Mesendoderm (in vitro differentiated cells): ENCODE measurements around the gene TMEM63B. TPM values are rescaled to one million over a fixed set of nuclear protein-coding genes. Genes with fewer than 3 reads are reported as not detected.

ENCODE experiments used
- DNase-seq: peaks from one replicate; pipeline ENCODE4 v3.0.0; 2013
- H2AK5ac ChIP-seq: 2 replicates; pipeline ENCODE4 v1.6.1; 2013; ENCODE audit warnings: low read length, inconsistent platforms
- H2BK120ac ChIP-seq: 2 replicates; pipeline ENCODE4 v1.6.1; 2013; ENCODE audit warnings: low read depth, mild to moderate bottlenecking, low read length, moderate library complexity, mixed read lengths
- H2BK15ac ChIP-seq: replicated peaks from 2 replicates; pipeline ENCODE4 v1.6.1; 2013; ENCODE audit warnings: low read depth, mild to moderate bottlenecking, moderate library complexity
- H2BK5ac ChIP-seq: 2 replicates; pipeline ENCODE4 v1.6.1; 2013; ENCODE audit warnings: low read length, inconsistent platforms
- H3K18ac ChIP-seq: 2 replicates; pipeline ENCODE4 v1.6.1; 2013; ENCODE audit warnings: mild to moderate bottlenecking, low read length, mixed read lengths
- H3K23ac ChIP-seq: one replicate; pipeline ENCODE4 v1.6.1; 2013; ENCODE audit warnings: low read length
- H3K27ac ChIP-seq: 2 replicates; pipeline ENCODE4 v1.5.1; 2013; ENCODE audit warnings: low read depth, mild to moderate bottlenecking, inconsistent platforms, low read length, moderate library complexity
- H3K27me3 ChIP-seq: 2 replicates; pipeline ENCODE4 v1.6.1; 2013; ENCODE audit warnings: low read length, control low read depth, mild to moderate bottlenecking, inconsistent platforms; ENCODE audit not compliant: insufficient read depth, poor library complexity
- H3K36me3 ChIP-seq: 2 replicates; pipeline ENCODE4 v1.6.1; 2013; ENCODE audit warnings: low read length, inconsistent platforms; ENCODE audit not compliant: control insufficient read depth, insufficient read depth
- H3K4ac ChIP-seq: one replicate; pipeline ENCODE4 v1.6.1; 2013; ENCODE audit warnings: low read depth, mild to moderate bottlenecking, low read length, moderate library complexity
- H3K4me1 ChIP-seq: 2 replicates; pipeline ENCODE4 v1.6.1; 2013; ENCODE audit warnings: low read depth, low read length, inconsistent platforms; ENCODE audit not compliant: control insufficient read depth
- H3K4me2 ChIP-seq: 2 replicates; pipeline ENCODE4 v1.6.1; 2013; ENCODE audit warnings: low read length
- H3K4me3 ChIP-seq: 2 replicates; pipeline ENCODE4 v1.5.1; 2013; ENCODE audit warnings: mild to moderate bottlenecking, low read length
- H3K56ac ChIP-seq: one replicate; pipeline ENCODE4 v1.6.1; 2013; ENCODE audit warnings: low read length
- H3K79me1 ChIP-seq: 2 replicates; pipeline ENCODE4 v1.6.1; 2013; ENCODE audit warnings: low read length, inconsistent platforms
- H3K79me2 ChIP-seq: 2 replicates; pipeline ENCODE4 v1.6.1; 2013; ENCODE audit warnings: mild to moderate bottlenecking, low read length; ENCODE audit not compliant: control insufficient read depth, insufficient read depth
- H3K9ac ChIP-seq: 2 replicates; pipeline ENCODE4 v1.6.1; 2013; ENCODE audit warnings: low read length, inconsistent platforms
- H4K5ac ChIP-seq: one replicate; pipeline ENCODE4 v1.6.1; 2013; ENCODE audit warnings: low read length
- H4K8ac ChIP-seq: one replicate; pipeline ENCODE4 v1.6.1; 2013; ENCODE audit warnings: low read depth, mild to moderate bottlenecking, control low read depth, low read length, moderate library complexity
- whole genome bisulfite sequencing: extraction: QIAGEN DNeasy Blood & Tissue Kit; methylation state at CpG from one replicate; pipeline ENCODE4 v1.1.7; 2013; ENCODE audit warnings: low lambda C conversion rate, missing lambda C conversion rate; ENCODE audit not compliant: insufficient coverage; ENCODE audit errors: extremely low coverage; 5-methylcytosine and 5-hydroxymethylcytosine counted together
- polyA plus RNA-seq, 2 experiments: library from polyadenylated mRNA; stranded (reverse); fragments of 200-250 nt; gene quantifications; one replicate each; pipeline ENCODE4 v1.2.3, GENCODE V29; 2013

The TMEM63B gene
- 17.8 TPM for polyA plus RNA-seq (2013, experiment 1 of 2)
- 17.9 TPM for polyA plus RNA-seq (2013, experiment 2 of 2)

- no peaks in the 10 kb centered on the region for H3K27me3 ChIP-seq
- peaks cover 9% of the 10 kb centered on the region for H3K4me1 ChIP-seq
- H3K27ac ChIP-seq = peak within 1 kb of the TSS; percentile 80
- no peak within 1 kb of the TSS for H2AK5ac ChIP-seq
- peak within 1 kb of the TSS; percentile 79 for H3K4me2 ChIP-seq
- H3K23ac ChIP-seq = peak within 1 kb of the TSS; percentile 89
- H3K56ac ChIP-seq = peak within 1 kb of the TSS; percentile 99
- no peak within 1 kb of the TSS for H2BK15ac ChIP-seq
- H4K8ac ChIP-seq = peak within 1 kb of the TSS; percentile 87
- peak within 1 kb of the TSS; percentile 91 for H3K9ac ChIP-seq
- H3K36me3 ChIP-seq = no peaks in the 10 kb centered on the region
- H4K5ac ChIP-seq = no peak within 1 kb of the TSS
- H3K79me1 ChIP-seq = peaks cover 13% of the 10 kb centered on the region
- H2BK120ac ChIP-seq = peak within 1 kb of the TSS; percentile 83
- H3K4me3 ChIP-seq = peak within 1 kb of the TSS; percentile 91
- DNase-seq = peak; percentile 88
- no peak within 1 kb of the TSS for H2BK5ac ChIP-seq
- WGBS = no CpG with 5 or more reads among the region's 80 CpGs
- peak within 1 kb of the TSS; percentile 99 for H3K18ac ChIP-seq
- H3K79me2 ChIP-seq = peaks cover 45% of the 10 kb centered on the region
- H3K4ac ChIP-seq = peak within 1 kb of the TSS; percentile 97
Measured at GRCh38 chr6:44127186-44128019, at the start of gene TMEM63B, which contains the start of gene MRPL14. TSS of gene TMEM63B (plus strand) at chr6:44127554. CDS start at chr6:44134585, 7,031 bp downstream. TSS of gene MRPL14 (minus strand) at chr6:44127452. CDS start at chr6:44116611, 10,841 bp downstream.

DNA sequence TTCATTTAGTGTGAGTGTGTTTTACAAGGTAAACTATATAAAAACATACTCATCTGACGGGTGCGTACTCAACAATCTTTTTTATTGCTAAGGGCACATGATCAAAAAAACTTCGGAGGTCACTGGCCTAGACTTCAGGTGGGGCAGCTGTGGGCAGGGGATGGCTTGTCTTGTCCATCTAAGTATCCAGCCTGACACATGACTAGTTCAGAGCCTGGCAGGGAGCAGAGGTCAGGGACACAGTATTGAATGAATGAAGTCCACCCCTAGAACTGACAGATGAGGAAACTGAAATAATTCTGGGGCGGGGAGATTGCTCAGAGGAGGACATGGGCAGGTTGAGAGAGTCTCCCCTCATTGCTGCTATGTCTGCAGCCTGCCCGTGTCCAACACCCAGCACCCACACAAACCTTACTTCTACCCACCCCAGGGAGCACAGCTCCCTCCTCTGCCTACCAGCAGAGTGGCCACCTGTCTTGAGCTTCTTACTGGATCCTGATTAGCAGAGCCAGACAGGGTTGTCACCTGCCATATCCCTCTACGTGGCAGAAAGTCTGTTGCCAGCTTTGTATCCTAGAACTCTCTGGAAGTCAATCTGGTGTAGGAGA lies 49.0 kb upstream of the TMEM63B start:
- no peak overlapping the region for H3K27ac ChIP-seq

GRCh38 chr6:44078827-44079671 lies 48.3 kb upstream of the TMEM63B start:
- no peaks in the 10 kb centered on the region for H3K79me2 ChIP-seq
- H3K56ac ChIP-seq = no peak overlapping the region
- H2BK5ac ChIP-seq = no peak overlapping the region
- no peak overlapping the region for H3K27ac ChIP-seq
- H3K36me3 ChIP-seq = no peaks in the 10 kb centered on the region
- H2AK5ac ChIP-seq = no peak overlapping the region
- H4K5ac ChIP-seq = no peak overlapping the region
- no CpG with 5 or more reads among the region's 8 CpGs for WGBS
- no peak overlapping the region for H4K8ac ChIP-seq
- H3K79me1 ChIP-seq = no peaks in the 10 kb centered on the region
- no peaks in the 10 kb centered on the region for H3K4me1 ChIP-seq
- peak; percentile 82 for DNase-seq
- H3K27me3 ChIP-seq = no peaks in the 10 kb centered on the region
- H3K18ac ChIP-seq = no peak overlapping the region
- H2BK120ac ChIP-seq = no peak overlapping the region
- no peak overlapping the region for H3K4me3 ChIP-seq
- no peak overlapping the region for H3K4ac ChIP-seq
- no peak overlapping the region for H3K9ac ChIP-seq
- H3K23ac ChIP-seq = no peak overlapping the region
- no peak overlapping the region for H3K4me2 ChIP-seq
- no peak overlapping the region for H2BK15ac ChIP-seq

More for the DNA sequence above, 49.0 kb upstream of the TMEM63B start:
- Histone ChIP-seq H4K5ac (no peak overlapping the region), H3K79me1 (no peaks in the 10 kb centered on the region), H2BK15ac (no peak overlapping the region), H3K18ac (no peak overlapping the region), H2AK5ac (no peak overlapping the region), H3K9ac (no peak overlapping the region), H3K36me3 (no peaks in the 10 kb centered on the region), H4K8ac (no peak overlapping the region), H3K23ac (no peak overlapping the region), H2BK5ac (no peak overlapping the region), H3K27me3 (no peaks in the 10 kb centered on the region), H3K4me2 (no peak overlapping the region), H3K4me3 (no peak overlapping the region), H3K79me2 (no peaks in the 10 kb centered on the region), H3K4me1 (peaks cover 4% of the 10 kb centered on the region), H3K4ac (no peak overlapping the region), H3K56ac (no peak overlapping the region), H2BK120ac (no peak overlapping the region)
- WGBS = no CpG with 5 or more reads among the region's 6 CpGs
- no peak for DNase-seq

DNA sequence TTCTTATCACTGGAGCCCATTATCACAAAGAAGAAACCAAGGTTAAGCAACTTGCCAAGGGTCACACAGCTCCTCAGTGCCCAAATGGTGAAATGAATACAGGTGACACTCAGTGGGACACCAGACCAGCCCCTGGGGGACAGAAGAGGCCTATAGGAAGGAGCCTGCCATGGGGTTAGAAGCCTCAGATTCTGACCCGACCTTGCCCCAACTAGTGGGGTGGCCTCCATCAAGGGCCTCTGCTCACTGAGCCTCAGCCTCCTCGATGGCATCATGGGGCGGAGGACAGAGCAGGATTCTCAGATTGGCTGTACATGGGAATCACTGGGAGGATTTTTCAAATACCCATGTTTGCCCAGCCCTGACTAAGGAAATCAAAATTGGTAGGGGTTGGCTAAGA lies 47.7 kb upstream of the TMEM63B start:
- H3K23ac ChIP-seq = no peak overlapping the region
- H3K36me3 ChIP-seq = no peaks in the 10 kb centered on the region
- DNase-seq = no peak
- no peak overlapping the region for H3K4me2 ChIP-seq
- no CpG with 5 or more reads among the region's 3 CpGs for WGBS
- H3K4ac ChIP-seq = no peak overlapping the region
- no peak overlapping the region for H3K9ac ChIP-seq
- H3K27me3 ChIP-seq = no peaks in the 10 kb centered on the region
- no peak overlapping the region for H3K4me3 ChIP-seq
- H3K4me1 ChIP-seq = no peaks in the 10 kb centered on the region
- H3K79me2 ChIP-seq = no peaks in the 10 kb centered on the region
- no peak overlapping the region for H2BK15ac ChIP-seq
- no peak overlapping the region for H2AK5ac ChIP-seq
- H4K8ac ChIP-seq = no peak overlapping the region
- no peak overlapping the region for H3K27ac ChIP-seq
- H2BK5ac ChIP-seq = no peak overlapping the region
- no peak overlapping the region for H2BK120ac ChIP-seq
- H3K18ac ChIP-seq = no peak overlapping the region
- H4K5ac ChIP-seq = no peak overlapping the region
- H3K79me1 ChIP-seq = no peaks in the 10 kb centered on the region
- no peak overlapping the region for H3K56ac ChIP-seq

GRCh38 chr6:44080561-44081521 lies 46.5 kb upstream of the TMEM63B start:
- Histone ChIP-seq H3K79me2 (no peaks in the 10 kb centered on the region), H3K4me1 (no peaks in the 10 kb centered on the region), H3K4me2 (no peak overlapping the region), H3K23ac (no peak overlapping the region), H3K27me3 (no peaks in the 10 kb centered on the region), H2BK120ac (no peak overlapping the region), H3K56ac (no peak overlapping the region), H3K18ac (no peak overlapping the region), H3K79me1 (no peaks in the 10 kb centered on the region), H3K4me3 (no peak overlapping the region), H3K27ac (no peak overlapping the region), H4K8ac (no peak overlapping the region), H2BK5ac (no peak overlapping the region), H4K5ac (no peak overlapping the region), H2AK5ac (no peak overlapping the region), H3K36me3 (no peaks in the 10 kb centered on the region), H3K4ac (no peak overlapping the region), H3K9ac (no peak overlapping the region), H2BK15ac (no peak overlapping the region)
- DNase-seq = no peak
- no CpG with 5 or more reads among the region's 11 CpGs for whole genome bisulfite sequencing
